MM.1S (cell line): ENCODE measurements around the gene CUL2.

Source experiments
- DNase-seq: peaks from one replicate; pipeline ENCODE4 v3.0.0-alpha.2; 2015
- H2AFZ ChIP-seq: fragments of 300-600 bp; sonication (generic); 2 replicates; pipeline ENCODE4 v1.6.0; 2016; ENCODE audit warnings: antibody characterized with exemption, low read length
- H3F3A ChIP-seq: fragments of 300-600 bp; sonication (generic); 2 replicates; pipeline ENCODE4 v1.6.1; 2016; ENCODE audit warnings: mild to moderate bottlenecking, antibody characterized with exemption, low read length, moderate library complexity, mixed read lengths; ENCODE audit not compliant: insufficient read depth
- H3K27ac ChIP-seq: fragments of 300-600 bp; sonication (generic); 2 replicates; pipeline ENCODE4 v1.5.1; 2016; ENCODE audit warnings: mild to moderate bottlenecking, low read length
- H3K27me3 ChIP-seq: fragments of 300-600 bp; sonication (generic); replicated peaks from 2 replicates; pipeline ENCODE4 v1.6.0; 2016; ENCODE audit warnings: low read length; ENCODE audit not compliant: insufficient read depth
- H3K36me3 ChIP-seq: fragments of 300-600 bp; sonication (generic); replicated peaks from 2 replicates; pipeline ENCODE4 v1.6.1; 2016; ENCODE audit warnings: mild to moderate bottlenecking, low read length, mixed read lengths; ENCODE audit not compliant: insufficient read depth
- H3K4me1 ChIP-seq: fragments of 300-600 bp; sonication (generic); 2 replicates; pipeline ENCODE4 v1.6.1; 2016; ENCODE audit warnings: low read length, mixed read lengths
- H3K4me2 ChIP-seq: fragments of 300-600 bp; sonication (generic); 2 replicates; pipeline ENCODE4 v1.6.0; 2016; ENCODE audit warnings: low read depth, low read length
- H3K4me3 ChIP-seq: fragments of 300-600 bp; sonication (generic); 2 replicates; pipeline ENCODE4 v1.5.1; 2016; ENCODE audit warnings: low read length, mixed read lengths
- H3K79me2 ChIP-seq: fragments of 300-600 bp; sonication (generic); 2 replicates; pipeline ENCODE4 v1.6.1; 2016; ENCODE audit warnings: mixed run types, low read length, mixed read lengths
- H3K9ac ChIP-seq: fragments of 300-600 bp; sonication (generic); 2 replicates; pipeline ENCODE4 v1.6.1; 2016; ENCODE audit warnings: low read length, mixed read lengths
- H3K9me2 ChIP-seq: fragments of 300-600 bp; sonication (generic); replicated peaks from 2 replicates; pipeline ENCODE4 v1.6.1; 2016; ENCODE audit warnings: mild to moderate bottlenecking, low read length, mixed read lengths; ENCODE audit not compliant: insufficient read depth
- H3K9me3 ChIP-seq: fragments of 300-600 bp; sonication (generic); replicated peaks from 2 replicates; pipeline ENCODE4 v1.6.1; 2016; ENCODE audit warnings: mild to moderate bottlenecking, low read length, mixed read lengths; ENCODE audit not compliant: insufficient read depth
- H4K20me1 ChIP-seq: fragments of 300-600 bp; sonication (generic); 2 replicates; pipeline ENCODE4 v1.6.1; 2016; ENCODE audit warnings: mild to moderate bottlenecking, low read length, moderate library complexity, mixed read lengths; ENCODE audit not compliant: insufficient read depth
- EZH2 ChIP-seq: fragments of 300-600 bp; sonication (generic); optimal IDR thresholded peaks from 2 replicates; pipeline ENCODE3; 2017; ENCODE audit warnings: low read depth, mild to moderate bottlenecking, antibody characterized with exemption, low read length, mixed read lengths
- EZH2phosphoT487 ChIP-seq: fragments of 300-600 bp; sonication (generic); IDR thresholded peaks from 2 replicates; pipeline ENCODE4 v1.6.1; 2018; ENCODE audit warnings: antibody characterized with exemption, low read length
- TF ChIP-seq, protein P1 (sequence below): fragments of 300-600 bp; sonication (generic); IDR thresholded peaks from 2 replicates; pipeline ENCODE4 v1.5.1; 2016; ENCODE audit warnings: antibody characterized with exemption, low read length, mixed read lengths

The CUL2 gene

DNA sequence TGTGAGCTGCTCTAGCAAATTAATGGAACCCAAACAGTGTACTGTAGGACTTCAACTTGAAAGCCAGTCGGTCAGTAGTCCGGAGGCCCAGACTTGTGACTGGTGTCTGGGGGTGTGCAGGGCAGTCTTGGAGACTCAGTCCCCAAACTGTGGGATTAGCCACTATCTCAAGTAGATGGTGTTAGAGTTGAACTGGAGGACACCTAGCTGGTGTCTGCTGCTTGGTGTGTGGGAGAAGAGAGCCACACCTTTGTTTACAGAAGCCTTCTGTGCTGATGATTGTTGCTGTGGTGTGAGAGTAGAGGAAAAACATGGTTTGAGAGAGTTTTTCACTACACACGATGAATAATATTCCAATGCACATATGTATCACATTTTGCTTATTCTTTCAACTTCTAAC is 47.4 kb downstream of the CUL2 start:
- DNase-seq: no peak
- H3K4me2 ChIP-seq: no peak overlapping the region
- no peaks in the 10 kb centered on the region for H3K9me3 ChIP-seq
- H3K79me2 ChIP-seq: no peaks in the 10 kb centered on the region
- H4K20me1 ChIP-seq: no peaks in the 10 kb centered on the region
- TF ChIP-seq, protein P1, sequence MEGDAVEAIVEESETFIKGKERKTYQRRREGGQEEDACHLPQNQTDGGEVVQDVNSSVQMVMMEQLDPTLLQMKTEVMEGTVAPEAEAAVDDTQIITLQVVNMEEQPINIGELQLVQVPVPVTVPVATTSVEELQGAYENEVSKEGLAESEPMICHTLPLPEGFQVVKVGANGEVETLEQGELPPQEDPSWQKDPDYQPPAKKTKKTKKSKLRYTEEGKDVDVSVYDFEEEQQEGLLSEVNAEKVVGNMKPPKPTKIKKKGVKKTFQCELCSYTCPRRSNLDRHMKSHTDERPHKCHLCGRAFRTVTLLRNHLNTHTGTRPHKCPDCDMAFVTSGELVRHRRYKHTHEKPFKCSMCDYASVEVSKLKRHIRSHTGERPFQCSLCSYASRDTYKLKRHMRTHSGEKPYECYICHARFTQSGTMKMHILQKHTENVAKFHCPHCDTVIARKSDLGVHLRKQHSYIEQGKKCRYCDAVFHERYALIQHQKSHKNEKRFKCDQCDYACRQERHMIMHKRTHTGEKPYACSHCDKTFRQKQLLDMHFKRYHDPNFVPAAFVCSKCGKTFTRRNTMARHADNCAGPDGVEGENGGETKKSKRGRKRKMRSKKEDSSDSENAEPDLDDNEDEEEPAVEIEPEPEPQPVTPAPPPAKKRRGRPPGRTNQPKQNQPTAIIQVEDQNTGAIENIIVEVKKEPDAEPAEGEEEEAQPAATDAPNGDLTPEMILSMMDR: no peak
- TF ChIP-seq EZH2phosphoT487 (no peak), EZH2 (no peak)
- peaks cover 6% of the 10 kb centered on the region; the same call in 1 of the 2 replicates for H3K36me3 ChIP-seq
- H3K4me3 ChIP-seq: no peak overlapping the region
- no peaks in the 10 kb centered on the region for H3F3A ChIP-seq
- no peak overlapping the region for H2AFZ ChIP-seq
- H3K27ac ChIP-seq: no peak overlapping the region
- H3K27me3 ChIP-seq: no peaks in the 10 kb centered on the region
- no peaks in the 10 kb centered on the region for H3K4me1 ChIP-seq
- no peak overlapping the region for H3K9ac ChIP-seq
- H3K9me2 ChIP-seq: no peaks in the 10 kb centered on the region

DNA sequence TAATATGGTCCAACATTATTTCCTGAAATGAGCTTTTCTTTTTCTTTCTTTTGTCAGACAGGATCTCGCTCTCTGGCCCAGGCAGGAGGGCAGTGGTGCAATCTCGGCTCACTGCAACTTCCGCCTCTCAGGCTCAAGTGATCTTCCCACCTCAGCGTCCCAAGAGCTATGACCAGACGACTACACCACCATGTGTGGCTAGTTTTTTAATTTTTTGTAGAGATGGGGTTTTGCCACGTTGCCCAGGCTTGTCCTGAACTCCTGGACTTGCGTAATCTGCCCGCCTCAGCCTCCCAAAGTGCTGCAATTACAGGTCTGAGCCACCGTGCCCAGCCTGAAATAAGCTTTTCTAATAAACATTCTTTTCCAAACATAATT is 48.6 kb downstream of the CUL2 start:
- no peak overlapping the region for H3K4me2 ChIP-seq
- H3K4me3 ChIP-seq: no peak overlapping the region
- no peak overlapping the region for H2AFZ ChIP-seq
- H3K4me1 ChIP-seq: no peaks in the 10 kb centered on the region
- H3K9me3 ChIP-seq: no peaks in the 10 kb centered on the region
- no peak overlapping the region for H3K27ac ChIP-seq
- no peaks in the 10 kb centered on the region for H3F3A ChIP-seq
- H3K9ac ChIP-seq: no peak overlapping the region
- peaks cover 6% of the 10 kb centered on the region; the same call in 1 of the 2 replicates for H3K36me3 ChIP-seq
- no peaks in the 10 kb centered on the region for H3K27me3 ChIP-seq
- H3K79me2 ChIP-seq: no peaks in the 10 kb centered on the region
- TF ChIP-seq EZH2phosphoT487: no peak
- no peak for TF ChIP-seq EZH2
- DNase-seq: no peak
- H3K9me2 ChIP-seq: no peaks in the 10 kb centered on the region
- H4K20me1 ChIP-seq: no peaks in the 10 kb centered on the region

GRCh38 chr10:35040760-35041501 is 49.2 kb downstream of the CUL2 start:
- Histone ChIP-seq H2AFZ (no peak overlapping the region), H4K20me1 (no peaks in the 10 kb centered on the region), H3K4me3 (no peak overlapping the region), H3K36me3 (peaks cover 6% of the 10 kb centered on the region; the same call in 1 of the 2 replicates), H3K9ac (no peak overlapping the region), H3K27me3 (no peaks in the 10 kb centered on the region), H3K4me1 (no peaks in the 10 kb centered on the region), H3F3A (no peaks in the 10 kb centered on the region), H3K9me3 (no peaks in the 10 kb centered on the region), H3K9me2 (no peaks in the 10 kb centered on the region), H3K27ac (no peak overlapping the region), H3K79me2 (no peaks in the 10 kb centered on the region), H3K4me2 (no peak overlapping the region)
- TF ChIP-seq, protein P1: no peak
- TF ChIP-seq EZH2 (no peak), EZH2phosphoT487 (no peak)
- no peak for DNase-seq

DNA sequence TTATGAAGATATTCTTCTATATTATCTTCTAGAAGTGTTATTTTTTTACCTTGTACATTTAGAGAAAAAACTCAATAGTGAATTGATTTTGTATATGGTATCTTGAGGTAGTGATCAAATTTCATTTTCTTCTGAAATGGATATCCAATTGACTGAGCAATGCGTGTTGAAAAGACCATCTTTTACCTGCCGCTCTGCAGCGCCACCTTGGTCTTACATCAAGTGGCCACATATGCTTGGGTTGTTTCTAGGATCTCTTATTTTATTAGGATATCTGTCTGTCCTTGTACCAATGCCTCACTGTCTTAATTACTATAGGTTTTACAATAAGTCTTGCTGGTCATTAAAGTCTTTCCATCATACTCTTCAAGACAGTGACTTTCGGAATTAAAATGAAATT is 53.0 kb downstream of the CUL2 start:
- Histone ChIP-seq H3K9me3 (no peaks in the 10 kb centered on the region), H3K36me3 (peaks cover 3% of the 10 kb centered on the region; the same call in 1 of the 2 replicates), H3K27me3 (no peaks in the 10 kb centered on the region), H3K27ac (no peak overlapping the region), H3K4me3 (no peak overlapping the region), H3K4me1 (no peaks in the 10 kb centered on the region), H4K20me1 (no peaks in the 10 kb centered on the region), H3K9ac (no peak overlapping the region), H3K4me2 (no peak overlapping the region), H3K79me2 (no peaks in the 10 kb centered on the region), H2AFZ (no peak overlapping the region), H3F3A (no peaks in the 10 kb centered on the region), H3K9me2 (no peaks in the 10 kb centered on the region)
- TF ChIP-seq EZH2 (no peak), EZH2phosphoT487 (no peak)
- TF ChIP-seq, protein P1: no peak
- DNase-seq: no peak
